A549 (cell line): ENCODE results near the gene CDT1. TPM values are rescaled to one million over a fixed set of nuclear protein-coding genes. Genes with fewer than 3 reads are reported as not detected.

ENCODE experiments used
- ATAC-seq, 2 experiments: fragments of 200-7000 bp in 1 of 2; fragments of >200 bp in 1 of 2; cut with Nextera tagmentation in 1 of 2; cut with Tn5 transposase in 1 of 2; 3 replicates each; pipeline versions ENCODE4 v1.8.0 to v1.9.1; 2018 to 2020; ENCODE audit warnings: mild to moderate bottlenecking in 1 of 2, moderate library complexity in 1 of 2
- CTCF ChIA-PET: fragments of 300-600 bp; sonication (Branson Sonifier 250); formaldehyde crosslinking; extraction: SDS; loops from one replicate; lab custom pipeline; 2021; ENCODE audit warnings: antibody characterized with exemption, inconsistent platforms; lab: Yijun Ruan, JAX
- POLR2A ChIA-PET: fragments of 350-600 bp; formaldehyde crosslinking; extraction: SDS; loops from one replicate; lab custom pipeline; 2021; ENCODE audit warnings: antibody characterized with exemption, inconsistent platforms; lab: Yijun Ruan, JAX
- DNase-seq, 2 experiments: peaks; one replicate each; pipeline versions ENCODE4 v3.0.0 to v3.0.0-alpha.2; 2011 to 2016; ENCODE audit warnings: low read depth in 1 of 2, low spot score in 1 of 2
- FAIRE-seq: peaks from 2 replicates; lab custom pipeline; 2011; peaks lifted over from hg19 to GRCh38; lab: Jason Lieb, UNC
- H3K27ac ChIP-seq, 2 experiments: fragments of >200 bp; sonication (Bioruptor Twin); formaldehyde crosslinking; 3 replicates each; pipeline ENCODE4 v1.5.1; 2016 to 2017
- H3K4me1 ChIP-seq: fragments of >200 bp; sonication (Bioruptor Twin); formaldehyde crosslinking; 3 replicates; pipeline ENCODE4 v1.6.1; 2016
- H3K4me2 ChIP-seq: fragments of >200 bp; sonication (Bioruptor Twin); formaldehyde crosslinking; 3 replicates; pipeline ENCODE4 v1.6.1; 2016
- H3K4me3 ChIP-seq: fragments of >200 bp; sonication (Bioruptor Twin); formaldehyde crosslinking; 3 replicates; pipeline ENCODE4 v1.5.1; 2016
- H3K9me3 ChIP-seq: fragments of >200 bp; sonication (Bioruptor Twin); formaldehyde crosslinking; 3 replicates; pipeline ENCODE4 v1.6.1; 2016
- BHLHE40 ChIP-seq: IDR thresholded peaks from 2 replicates; pipeline ENCODE4 v1.6.1; 2012; ENCODE audit warnings: low read depth, low read length, inconsistent platforms
- CBX8 ChIP-seq: fragments of 200-600 bp; sonication (generic); IDR thresholded peaks from 2 replicates; pipeline ENCODE4 v1.6.1; 2016
- CHD2 ChIP-seq: fragments of 150-350 bp; IDR thresholded peaks from 2 replicates; pipeline ENCODE4 v1.6.1; 2014; ENCODE audit warnings: low read length; ENCODE audit not compliant: partially characterized antibody
- CHD4 ChIP-seq: fragments of 200-600 bp; sonication (generic); IDR thresholded peaks from 2 replicates; pipeline ENCODE4 v1.6.1; 2016; ENCODE audit warnings: antibody characterized with exemption, mild to moderate bottlenecking, borderline replicate concordance
- EP300 ChIP-seq, 2 experiments: fragments of >200 bp; sonication (Bioruptor Twin); formaldehyde crosslinking; IDR thresholded peaks; 2 replicates in 1 of 2; 3 replicates in 1 of 2; pipeline ENCODE4 v1.6.1; 2016 to 2017
- FOSL2 ChIP-seq, 2 experiments: fragments of 450-650 bp in 1 of 2; fragments of >200 bp in 1 of 2; sonication (Bioruptor Twin) in 1 of 2; formaldehyde crosslinking; IDR thresholded peaks; 2 replicates each; pipeline versions ENCODE4 v1.5.0 to v1.6.1; 2016 to 2020; ENCODE audit warnings: mild to moderate bottlenecking in 1 of 2, moderate library complexity in 1 of 2
- HOXB13 ChIP-seq: fragments of 250-450 bp; sonication (Bioruptor Pico); IDR thresholded peaks from 2 replicates; pipeline ENCODE4 v1.5.0; 2020; ENCODE audit warnings: low read depth, mild to moderate bottlenecking, moderate library complexity
- KDM1A ChIP-seq: fragments of 200-600 bp; sonication (generic); IDR thresholded peaks from 2 replicates; pipeline ENCODE4 v1.6.1; 2016; ENCODE audit warnings: low read depth, mild to moderate bottlenecking
- KDM5A ChIP-seq: fragments of 200-600 bp; sonication (generic); IDR thresholded peaks from 2 replicates; pipeline ENCODE4 v1.6.1; 2016; ENCODE audit warnings: antibody characterized with exemption, mild to moderate bottlenecking
- MAFK ChIP-seq: fragments of 450-650 bp; IDR thresholded peaks from 2 replicates; pipeline ENCODE4 v1.6.1; 2014; ENCODE audit not compliant: partially characterized antibody
- MAZ ChIP-seq: fragments of 150-350 bp; IDR thresholded peaks from 2 replicates; pipeline ENCODE4 v1.6.1; 2014; ENCODE audit warnings: antibody characterized with exemption, low read depth, low read length, borderline replicate concordance
- MYC ChIP-seq: IDR thresholded peaks from 2 replicates; pipeline ENCODE4 v1.6.1; 2012; ENCODE audit warnings: mild to moderate bottlenecking, inconsistent platforms, low read length, improper control_type of control experiment, borderline replicate concordance
- NFE2L2 ChIP-seq: fragments of 150-350 bp; conservative IDR thresholded peaks from 2 replicates; pipeline ENCODE4 v1.6.1; 2014; ENCODE audit warnings: low read length
- PHF8 ChIP-seq: fragments of 200-600 bp; sonication (generic); IDR thresholded peaks from 2 replicates; pipeline ENCODE4 v1.6.1; 2016; ENCODE audit warnings: low read depth, mild to moderate bottlenecking, antibody characterized with exemption, moderate library complexity, borderline replicate concordance
- RARB ChIP-seq: fragments of 250-450 bp; sonication (Bioruptor Pico); IDR thresholded peaks from 2 replicates; pipeline ENCODE4 v1.8.0; 2021; ENCODE audit warnings: mild to moderate bottlenecking, moderate library complexity
- RCOR1 ChIP-seq: fragments of 150-350 bp; IDR thresholded peaks from 2 replicates; pipeline ENCODE4 v1.6.1; 2014; ENCODE audit warnings: antibody characterized with exemption, low read length, low read depth
- RNF2 ChIP-seq: fragments of 200-600 bp; sonication (generic); IDR thresholded peaks from 2 replicates; pipeline ENCODE4 v1.6.1; 2016; ENCODE audit warnings: low read depth, mild to moderate bottlenecking, antibody characterized with exemption, moderate library complexity, borderline replicate concordance
- SREBF2 ChIP-seq: fragments of 450-650 bp; IDR thresholded peaks from 2 replicates; pipeline ENCODE4 v1.6.1; 2014; ENCODE audit warnings: mild to moderate bottlenecking, moderate library complexity
- ZC3H11A ChIP-seq: fragments of 450-650 bp; IDR thresholded peaks from 2 replicates; pipeline ENCODE4 v1.6.1; 2014; ENCODE audit warnings: antibody characterized with exemption, mild to moderate bottlenecking
- WGBS: methylation state at CpG from one replicate; pipeline ENCODE4 v1.1.6; 2017; ENCODE audit errors: missing lambda C conversion rate; 5-methylcytosine and 5-hydroxymethylcytosine counted together
- polyA plus RNA-seq, 4 experiments: library from polyadenylated mRNA; depleted of rRNA in 3 of 4; stranded (reverse); fragments of >200 nt; fragmentation: RNase III in 1 of 4; extraction: RNeasy Plus Mini Kit Qiagen cat#74134 plus additional on column Dnase treatment in 1 of 4; gene quantifications; 2 replicates in 3 of 4; 3 replicates in 1 of 4; pipeline ENCODE4 v1.2.3, GENCODE V29; 2011 to 2017
- TF ChIP-seq, protein P1 (sequence below): fragments of 250-450 bp; sonication (Bioruptor Pico); IDR thresholded peaks from 2 replicates; pipeline ENCODE4 v1.5.0; 2020; ENCODE audit warnings: low read depth, mild to moderate bottlenecking, moderate library complexity
- TF ChIP-seq, protein P2 (sequence below): IDR thresholded peaks from 2 replicates; pipeline ENCODE4 v1.6.1; 2012
- TF ChIP-seq, protein P3 (sequence below): fragments of 200-600 bp; sonication (generic); IDR thresholded peaks from 2 replicates; pipeline ENCODE4 v1.6.1; 2016; ENCODE audit warnings: antibody characterized with exemption, mild to moderate bottlenecking, moderate library complexity
- TF ChIP-seq, protein P4 (sequence below): fragments of >200 bp; sonication (Bioruptor Twin); formaldehyde crosslinking; IDR thresholded peaks from 3 replicates; pipeline ENCODE4 v1.5.1; 2016

The CDT1 gene
- polyA plus RNA-seq, 2 of the 4 experiments (the other 2 are of a cell fraction) = 3.8 to 16.0 TPM

DNA sequence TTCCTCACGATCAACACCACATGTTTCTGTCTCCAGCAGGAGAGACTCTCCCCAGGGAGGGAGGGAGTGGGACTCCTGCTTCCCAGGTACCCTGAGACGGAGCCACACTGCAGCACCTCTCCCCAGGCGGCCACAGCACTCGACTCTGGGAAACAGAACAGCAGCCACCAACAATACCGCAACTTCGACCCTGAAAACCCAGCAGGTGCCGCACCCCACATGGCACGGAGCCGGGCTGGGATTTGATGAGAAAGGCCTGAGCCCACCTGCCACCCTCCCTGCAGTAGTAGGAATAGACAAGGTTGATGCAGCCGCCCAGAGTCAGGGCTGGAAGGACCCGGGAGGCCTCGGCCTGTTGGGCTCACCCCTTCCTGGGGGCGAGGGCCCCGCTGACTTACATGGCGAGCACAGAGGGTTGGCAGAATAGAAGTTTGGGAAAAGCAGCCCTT is 38.7 kb downstream of the CDT1 start:
- Histone ChIP-seq H3K4me2 (no peak overlapping the region), H3K4me3 (no peak overlapping the region), H3K4me1 (no peaks in the 10 kb centered on the region), H3K27ac (no peak overlapping the region), H3K9me3 (no peaks in the 10 kb centered on the region)
- ATAC-seq (no peak), DNase-seq (no peak), FAIRE-seq (no peak)
- ChIA-PET CTCF (no interaction called here), POLR2A (no interaction called here)
- 88% methylated on average over 15 of the region's 15 CpGs for WGBS
- no peak for TF ChIP-seq MYC
- no peak for TF ChIP-seq KDM1A
- TF ChIP-seq, protein P1, sequence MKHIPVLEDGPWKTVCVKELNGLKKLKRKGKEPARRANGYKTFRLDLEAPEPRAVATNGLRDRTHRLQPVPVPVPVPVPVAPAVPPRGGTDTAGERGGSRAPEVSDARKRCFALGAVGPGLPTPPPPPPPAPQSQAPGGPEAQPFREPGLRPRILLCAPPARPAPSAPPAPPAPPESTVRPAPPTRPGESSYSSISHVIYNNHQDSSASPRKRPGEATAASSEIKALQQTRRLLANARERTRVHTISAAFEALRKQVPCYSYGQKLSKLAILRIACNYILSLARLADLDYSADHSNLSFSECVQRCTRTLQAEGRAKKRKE (CRISPR knock-in tag) = no peak
- no peak for TF ChIP-seq MAFK

DNA sequence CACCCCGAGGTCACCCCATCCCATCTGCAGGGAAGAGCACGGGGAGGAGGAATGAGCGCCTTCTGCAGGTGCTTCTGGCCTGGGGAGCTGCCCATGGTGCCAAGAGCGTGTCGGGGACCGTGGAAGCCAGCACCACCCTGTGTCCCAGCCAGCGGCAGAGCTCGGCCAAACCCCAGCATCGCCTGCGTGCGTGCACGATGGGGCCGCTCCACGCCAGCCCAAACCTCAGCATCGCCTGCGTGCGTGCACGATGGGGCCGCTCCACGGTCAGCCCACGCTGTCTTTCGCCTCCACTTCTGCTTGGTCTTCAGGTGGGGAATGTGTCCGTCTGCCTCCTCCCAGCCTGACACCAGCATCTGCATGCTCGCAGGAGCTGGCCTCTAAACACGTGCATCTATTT is 39.2 kb downstream of the CDT1 start:
- ChIA-PET CTCF (interaction anchor here (0.6 to 1.1 kb wide), 3 partner anchors 17 to 106 kb away, joined by 3 to 5 read pairs (median 3); no protein-coding TSS in a partner anchor), POLR2A (no interaction called here)
- H3K4me3 ChIP-seq = no peak overlapping the region
- no peak overlapping the region for H3K4me2 ChIP-seq
- no peaks in the 10 kb centered on the region for H3K4me1 ChIP-seq
- FAIRE-seq = no peak
- no peaks in the 10 kb centered on the region for H3K9me3 ChIP-seq
- TF ChIP-seq SREBF2 (no peak), RARB (CRISPR knock-in tag) (no peak), KDM5A (no peak), RNF2 (no peak)
- TF ChIP-seq, protein P2, sequence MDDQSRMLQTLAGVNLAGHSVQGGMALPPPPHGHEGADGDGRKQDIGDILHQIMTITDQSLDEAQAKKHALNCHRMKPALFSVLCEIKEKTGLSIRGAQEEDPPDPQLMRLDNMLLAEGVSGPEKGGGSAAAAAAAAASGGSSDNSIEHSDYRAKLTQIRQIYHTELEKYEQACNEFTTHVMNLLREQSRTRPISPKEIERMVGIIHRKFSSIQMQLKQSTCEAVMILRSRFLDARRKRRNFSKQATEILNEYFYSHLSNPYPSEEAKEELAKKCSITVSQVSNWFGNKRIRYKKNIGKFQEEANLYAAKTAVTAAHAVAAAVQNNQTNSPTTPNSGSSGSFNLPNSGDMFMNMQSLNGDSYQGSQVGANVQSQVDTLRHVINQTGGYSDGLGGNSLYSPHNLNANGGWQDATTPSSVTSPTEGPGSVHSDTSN = no peak
- TF ChIP-seq, protein P3, sequence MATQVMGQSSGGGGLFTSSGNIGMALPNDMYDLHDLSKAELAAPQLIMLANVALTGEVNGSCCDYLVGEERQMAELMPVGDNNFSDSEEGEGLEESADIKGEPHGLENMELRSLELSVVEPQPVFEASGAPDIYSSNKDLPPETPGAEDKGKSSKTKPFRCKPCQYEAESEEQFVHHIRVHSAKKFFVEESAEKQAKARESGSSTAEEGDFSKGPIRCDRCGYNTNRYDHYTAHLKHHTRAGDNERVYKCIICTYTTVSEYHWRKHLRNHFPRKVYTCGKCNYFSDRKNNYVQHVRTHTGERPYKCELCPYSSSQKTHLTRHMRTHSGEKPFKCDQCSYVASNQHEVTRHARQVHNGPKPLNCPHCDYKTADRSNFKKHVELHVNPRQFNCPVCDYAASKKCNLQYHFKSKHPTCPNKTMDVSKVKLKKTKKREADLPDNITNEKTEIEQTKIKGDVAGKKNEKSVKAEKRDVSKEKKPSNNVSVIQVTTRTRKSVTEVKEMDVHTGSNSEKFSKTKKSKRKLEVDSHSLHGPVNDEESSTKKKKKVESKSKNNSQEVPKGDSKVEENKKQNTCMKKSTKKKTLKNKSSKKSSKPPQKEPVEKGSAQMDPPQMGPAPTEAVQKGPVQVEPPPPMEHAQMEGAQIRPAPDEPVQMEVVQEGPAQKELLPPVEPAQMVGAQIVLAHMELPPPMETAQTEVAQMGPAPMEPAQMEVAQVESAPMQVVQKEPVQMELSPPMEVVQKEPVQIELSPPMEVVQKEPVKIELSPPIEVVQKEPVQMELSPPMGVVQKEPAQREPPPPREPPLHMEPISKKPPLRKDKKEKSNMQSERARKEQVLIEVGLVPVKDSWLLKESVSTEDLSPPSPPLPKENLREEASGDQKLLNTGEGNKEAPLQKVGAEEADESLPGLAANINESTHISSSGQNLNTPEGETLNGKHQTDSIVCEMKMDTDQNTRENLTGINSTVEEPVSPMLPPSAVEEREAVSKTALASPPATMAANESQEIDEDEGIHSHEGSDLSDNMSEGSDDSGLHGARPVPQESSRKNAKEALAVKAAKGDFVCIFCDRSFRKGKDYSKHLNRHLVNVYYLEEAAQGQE = no peak
- no peak for DNase-seq
- no peak overlapping the region for H3K27ac ChIP-seq
- WGBS = 96% methylated on average over 25 of the region's 25 CpGs
- no peak for ATAC-seq

DNA sequence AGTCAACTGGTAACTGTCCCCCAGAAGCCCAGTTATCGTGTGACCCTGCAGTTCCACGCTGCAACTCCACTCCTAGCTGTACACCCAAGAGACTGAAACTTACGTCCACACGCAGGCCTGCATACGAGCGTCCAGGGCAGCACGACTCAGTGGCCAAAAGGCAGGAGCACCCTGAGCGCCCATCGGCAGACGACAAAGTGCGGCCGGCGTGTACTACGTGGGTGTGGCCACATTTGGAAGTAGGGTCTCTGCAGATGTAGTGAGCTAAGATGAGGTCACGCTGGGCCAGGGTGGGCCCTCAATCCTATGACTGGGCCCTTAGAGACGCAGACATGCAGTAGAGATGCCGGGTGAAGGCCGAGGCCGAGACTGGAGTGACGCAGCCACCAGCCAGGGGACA is 39.7 kb downstream of the CDT1 start:
- WGBS = 88% methylated on average over 20 of the region's 20 CpGs
- CTCF ChIA-PET = interaction anchor here (0.6 to 1.1 kb wide), 3 partner anchors 17 to 106 kb away, joined by 3 to 5 read pairs (median 3); no protein-coding TSS in a partner anchor
- FAIRE-seq (no peak), ATAC-seq (no peak), DNase-seq (no peak)
- POLR2A ChIA-PET = no interaction called here
- Histone ChIP-seq H3K4me1 (no peaks in the 10 kb centered on the region), H3K27ac (no peak overlapping the region), H3K9me3 (no peaks in the 10 kb centered on the region), H3K4me3 (no peak overlapping the region)
- TF ChIP-seq CHD2 (no peak), CHD4 (no peak), EP300 (IDR thresholded peaks at IDR 0.05) (no peak), ZC3H11A (no peak), BHLHE40 (no peak), HOXB13 (CRISPR knock-in tag) (no peak), RCOR1 (no peak), FOSL2 (IDR thresholded peaks at IDR 0.05) (no peak), FOSL2 (CRISPR knock-in tag; IDR thresholded peaks at IDR 0.05) (no peak), PHF8 (no peak), CBX8 (no peak), SREBF2 (no peak), MAZ (no peak), NFE2L2 (no peak)
- TF ChIP-seq, protein P4, sequence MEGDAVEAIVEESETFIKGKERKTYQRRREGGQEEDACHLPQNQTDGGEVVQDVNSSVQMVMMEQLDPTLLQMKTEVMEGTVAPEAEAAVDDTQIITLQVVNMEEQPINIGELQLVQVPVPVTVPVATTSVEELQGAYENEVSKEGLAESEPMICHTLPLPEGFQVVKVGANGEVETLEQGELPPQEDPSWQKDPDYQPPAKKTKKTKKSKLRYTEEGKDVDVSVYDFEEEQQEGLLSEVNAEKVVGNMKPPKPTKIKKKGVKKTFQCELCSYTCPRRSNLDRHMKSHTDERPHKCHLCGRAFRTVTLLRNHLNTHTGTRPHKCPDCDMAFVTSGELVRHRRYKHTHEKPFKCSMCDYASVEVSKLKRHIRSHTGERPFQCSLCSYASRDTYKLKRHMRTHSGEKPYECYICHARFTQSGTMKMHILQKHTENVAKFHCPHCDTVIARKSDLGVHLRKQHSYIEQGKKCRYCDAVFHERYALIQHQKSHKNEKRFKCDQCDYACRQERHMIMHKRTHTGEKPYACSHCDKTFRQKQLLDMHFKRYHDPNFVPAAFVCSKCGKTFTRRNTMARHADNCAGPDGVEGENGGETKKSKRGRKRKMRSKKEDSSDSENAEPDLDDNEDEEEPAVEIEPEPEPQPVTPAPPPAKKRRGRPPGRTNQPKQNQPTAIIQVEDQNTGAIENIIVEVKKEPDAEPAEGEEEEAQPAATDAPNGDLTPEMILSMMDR = no peak
- TF ChIP-seq, all 56 proteins: peak for 0
- no peak overlapping the region for H3K4me2 ChIP-seq
